Stimulated activated CD8-positive, alpha-beta memory T cell treated with anti-CD3 and anti-CD28 coated beads, Interleukin-7, amount 100 ng/mL, for 1 hour (primary cell): ENCODE measurements around the gene APOL2.
"Not testable (repeated sequence)": the region's sequence is repeated elsewhere in the genome, so short reads cannot be mapped to it uniquely, and the experiment has no call there.

Experiments used
- DNase-seq, 2 donors: peaks; one replicate each; pipeline ENCODE4 v3.0.0-alpha.2; 2020; ENCODE audit warnings: low read depth in 2 of 2

The APOL2 gene

DNA sequence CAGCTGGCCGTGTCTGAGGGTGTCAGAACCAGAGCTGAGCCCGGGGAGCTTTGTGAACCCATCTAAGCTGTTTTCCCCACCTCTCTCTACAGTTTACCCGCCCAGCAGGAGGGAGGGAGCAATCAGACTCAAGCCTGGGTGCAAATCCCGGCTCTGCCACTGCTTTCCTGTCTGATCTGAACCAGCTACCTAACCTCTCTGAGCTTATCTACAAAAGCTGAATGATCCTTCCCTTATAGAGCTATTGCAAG, 252 bp downstream of the APOL2 start:
- DNase-seq = no peak

DNA sequence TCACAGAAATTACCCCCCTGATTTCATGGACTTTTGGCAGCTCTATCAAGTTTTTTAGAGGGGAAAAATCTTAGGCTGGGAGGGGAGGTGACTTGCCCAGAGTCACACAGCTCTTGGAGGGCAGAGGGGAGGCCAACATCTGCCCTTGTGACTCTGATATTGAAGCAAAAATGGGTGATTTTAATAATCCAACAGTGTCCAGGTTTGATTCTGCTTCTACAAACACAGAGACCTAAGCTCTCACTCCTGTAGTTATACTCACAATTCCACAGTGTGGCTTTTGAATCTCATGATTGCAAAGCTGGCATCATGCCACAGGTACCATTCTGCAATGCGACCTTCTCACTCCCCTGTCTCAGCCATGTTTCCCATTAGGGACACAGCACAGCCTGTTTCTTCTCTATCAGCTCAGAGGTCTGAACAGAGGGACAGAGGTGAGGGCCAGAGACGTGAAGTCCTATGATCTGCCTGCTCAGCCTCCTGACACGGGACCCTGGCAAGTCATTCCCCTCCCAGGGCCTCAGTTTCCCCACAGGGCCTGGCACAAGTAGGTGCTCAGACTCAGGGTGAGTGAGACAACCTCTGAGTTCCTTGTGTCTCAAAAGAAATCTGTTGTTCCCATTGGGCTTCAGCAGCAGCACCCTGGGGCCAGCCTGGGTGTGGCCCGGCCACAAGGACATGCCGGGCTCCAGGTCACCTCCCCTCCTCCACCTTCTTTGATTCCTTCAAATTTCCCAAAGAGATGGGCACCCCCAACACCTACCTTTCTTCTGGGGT, 766 bp downstream of the APOL2 start:
- DNase-seq = no peak

DNA sequence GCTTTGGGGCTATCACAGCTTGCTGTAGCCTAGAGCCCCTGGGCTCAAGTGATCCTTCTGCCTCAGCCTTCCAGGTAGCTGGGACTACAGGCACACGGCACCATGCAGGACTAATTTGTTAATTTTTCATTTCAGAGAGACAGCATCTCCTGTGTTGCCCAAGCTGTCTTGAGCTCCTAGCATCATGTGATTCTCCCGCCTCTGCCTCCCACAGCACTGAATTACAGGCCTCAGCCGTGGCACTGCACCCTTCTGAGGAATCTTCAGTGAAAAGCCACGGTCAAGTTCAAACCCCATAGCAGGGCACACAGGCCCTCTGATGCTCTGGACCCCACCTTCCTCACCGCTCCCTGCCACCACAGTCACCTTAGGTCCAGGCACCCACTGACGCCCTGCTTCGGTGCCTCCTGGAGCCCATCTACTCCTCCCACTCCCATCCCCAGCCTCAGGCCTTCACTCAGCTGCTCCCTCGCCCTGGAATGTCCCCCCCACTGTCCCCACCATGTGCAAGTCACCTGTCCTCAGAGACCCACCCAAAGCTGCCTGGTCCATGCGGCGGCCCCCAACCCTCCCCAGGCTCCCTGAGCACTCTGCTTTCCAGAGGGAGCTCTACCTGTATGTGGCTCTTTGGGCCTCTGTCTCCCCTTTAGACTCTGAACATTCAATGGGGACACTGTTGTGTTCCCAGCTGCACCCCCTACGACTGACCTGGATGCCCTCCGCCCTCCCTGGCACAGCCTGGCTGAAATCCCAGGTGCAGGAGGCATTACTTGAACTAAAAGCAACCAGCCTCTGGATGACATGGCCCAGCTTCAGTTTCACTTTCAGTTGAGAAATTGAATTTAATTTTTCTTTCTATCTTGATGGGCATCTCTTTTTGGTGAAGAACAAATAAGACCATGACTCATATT, 1.6 kb downstream of the APOL2 start:
- no peak for DNase-seq

DNA sequence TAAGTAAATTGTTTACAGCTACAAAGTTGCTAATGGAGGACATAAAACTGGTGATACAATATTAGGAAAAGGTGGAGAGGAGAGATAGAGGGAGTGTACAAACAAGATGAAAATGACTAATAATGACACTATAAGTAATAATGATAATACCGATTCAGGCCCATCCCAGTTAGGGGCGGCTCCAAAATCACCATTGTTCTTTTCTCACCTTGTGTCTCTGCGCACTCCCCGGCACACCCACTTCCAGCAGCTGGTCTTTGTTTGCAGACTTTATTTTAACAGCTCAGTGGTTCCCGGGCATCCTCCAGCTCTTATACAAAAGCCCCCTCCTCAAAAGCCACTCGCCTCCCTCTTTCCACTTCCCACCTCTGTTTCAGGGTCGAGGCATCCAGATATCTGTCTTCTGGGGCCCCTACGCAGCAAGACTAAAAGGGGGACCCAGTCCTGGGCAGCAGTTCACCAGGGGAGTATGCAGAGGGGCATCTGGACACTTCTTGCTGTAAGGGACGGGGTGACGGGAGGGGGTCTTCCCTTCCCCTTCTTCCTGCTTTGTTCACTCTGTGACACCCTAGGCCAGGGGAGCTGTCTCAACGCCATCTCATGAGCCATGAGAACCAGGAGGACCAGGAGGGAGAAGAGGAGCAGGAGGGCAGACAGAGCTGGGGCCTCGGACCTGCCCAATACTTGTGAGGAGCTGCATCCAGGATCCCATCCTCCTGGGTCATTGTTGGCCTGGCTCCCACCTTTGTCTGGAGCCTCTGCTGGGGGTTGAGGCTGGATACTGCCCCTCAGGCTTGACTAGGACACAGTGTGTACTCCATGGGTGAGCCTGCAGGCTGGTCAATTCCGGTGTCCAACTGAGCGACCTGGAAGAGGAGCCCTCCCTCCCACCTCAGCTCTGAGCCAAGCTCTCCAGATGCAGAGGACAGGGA, 2.7 kb downstream of the APOL2 start:
- no peak for DNase-seq

DNA sequence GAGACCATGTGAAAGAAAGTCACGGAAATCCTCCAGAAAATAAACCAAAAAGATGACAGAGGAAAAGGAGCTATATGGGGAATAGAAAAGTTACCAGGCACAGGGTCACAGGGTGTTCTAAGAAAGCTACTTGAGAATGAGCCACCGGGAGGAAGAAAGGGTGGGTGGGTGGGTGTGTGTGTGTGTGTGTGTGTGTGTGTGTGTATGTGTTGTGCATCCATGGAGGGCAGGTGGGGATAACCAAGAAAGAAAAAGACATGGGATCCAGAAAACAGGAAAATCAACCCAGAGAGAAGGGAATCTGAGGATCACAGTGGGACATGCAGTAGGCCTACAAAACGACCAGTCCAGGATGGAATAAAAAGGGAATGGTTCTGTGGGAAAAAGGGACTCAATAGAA, 3.7 kb downstream of the APOL2 start:
- no peak for DNase-seq

DNA sequence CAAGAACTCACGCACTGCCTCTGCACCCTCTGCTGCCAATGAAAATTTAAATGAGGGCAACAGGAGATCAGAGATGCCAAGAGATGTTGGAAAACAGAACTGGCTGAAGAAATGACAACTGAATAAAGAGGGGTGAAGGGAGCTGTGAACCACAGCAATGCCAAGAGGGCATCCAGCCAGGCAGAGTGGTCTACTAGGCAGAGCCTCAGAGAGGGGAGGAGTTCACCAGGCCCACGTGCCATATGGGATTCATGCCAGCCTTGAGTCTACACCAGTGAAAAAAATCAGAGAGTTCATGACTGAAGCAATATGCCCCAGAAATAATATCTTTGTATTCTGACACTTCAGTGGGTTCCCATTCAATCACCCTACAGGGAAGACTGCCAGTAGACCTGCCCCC, 4.4 kb downstream of the APOL2 start:
- DNase-seq = no peak

DNA sequence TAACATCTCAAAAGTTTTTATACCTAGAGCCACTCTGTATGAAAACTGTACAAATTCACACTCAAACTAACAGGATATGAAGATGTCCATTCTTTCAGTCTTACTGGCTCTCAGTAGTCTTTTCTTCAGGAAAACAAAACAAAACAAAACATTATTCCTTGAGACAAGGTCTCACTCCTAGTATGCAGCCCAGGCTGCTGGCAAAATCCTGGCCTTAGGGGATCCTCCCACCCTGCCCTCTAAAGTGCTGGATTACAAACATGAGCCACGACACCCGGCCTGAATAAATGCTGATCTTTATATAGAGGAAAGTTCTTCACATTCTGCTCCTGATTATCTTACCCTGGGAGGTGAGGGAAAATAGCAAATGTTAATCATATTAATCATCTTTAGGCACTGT, 5.1 kb downstream of the APOL2 start:
- DNase-seq = no peak

DNA sequence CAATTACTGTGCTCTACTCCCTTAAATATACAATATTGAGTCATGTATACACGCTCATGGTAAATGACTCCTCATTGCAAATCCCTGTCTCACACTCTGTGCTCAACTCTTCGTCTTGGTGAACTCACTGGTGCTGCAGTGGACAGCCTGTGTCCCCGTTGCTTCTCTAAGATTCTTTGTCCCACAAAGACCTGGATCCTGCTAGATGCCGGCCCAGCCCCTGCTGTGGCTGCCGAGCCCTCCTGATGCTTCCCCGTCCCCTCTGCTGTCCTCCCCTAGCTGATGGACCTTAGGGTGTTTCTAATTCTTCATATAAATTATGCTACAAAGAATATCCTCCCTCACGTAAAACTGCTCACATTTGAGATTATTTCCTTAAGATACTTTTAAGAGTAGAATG, 5.5 kb downstream of the APOL2 start:
- DNase-seq = no peak

DNA sequence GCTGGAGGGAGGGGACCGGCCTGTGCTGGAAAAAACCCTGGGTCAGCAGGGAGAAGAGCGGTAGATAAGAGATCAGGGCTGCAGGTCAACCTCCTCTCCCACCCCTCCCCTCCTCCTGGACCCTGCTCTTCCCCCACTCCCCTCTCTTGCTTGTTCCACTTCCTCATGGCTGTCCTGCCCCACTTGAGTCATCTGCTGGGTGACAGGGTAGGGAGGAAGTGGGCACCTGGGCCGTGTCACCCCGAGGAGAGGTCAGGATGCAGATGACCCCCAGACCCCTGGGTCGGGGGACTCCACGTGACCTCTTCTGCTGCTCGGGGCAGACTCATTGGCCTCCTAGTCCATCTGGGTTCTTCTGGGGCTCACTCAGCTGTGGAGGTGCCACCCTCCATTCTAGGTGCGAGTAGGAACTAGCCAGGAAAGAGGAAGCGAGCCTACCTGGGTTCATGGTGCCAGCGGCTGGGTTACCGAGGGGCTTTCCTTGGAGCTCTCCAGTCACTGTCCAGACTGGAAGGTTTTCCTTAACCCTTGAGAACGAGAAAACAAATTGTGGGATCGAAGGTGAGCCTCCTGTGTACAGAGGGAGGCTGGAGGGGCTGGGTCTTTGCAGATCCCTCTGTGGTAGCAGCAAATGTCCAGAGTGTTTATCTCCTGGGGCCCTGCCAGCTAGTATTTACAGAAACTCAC, 6.5 kb downstream of the APOL2 start:
- DNase-seq = no peak

DNA sequence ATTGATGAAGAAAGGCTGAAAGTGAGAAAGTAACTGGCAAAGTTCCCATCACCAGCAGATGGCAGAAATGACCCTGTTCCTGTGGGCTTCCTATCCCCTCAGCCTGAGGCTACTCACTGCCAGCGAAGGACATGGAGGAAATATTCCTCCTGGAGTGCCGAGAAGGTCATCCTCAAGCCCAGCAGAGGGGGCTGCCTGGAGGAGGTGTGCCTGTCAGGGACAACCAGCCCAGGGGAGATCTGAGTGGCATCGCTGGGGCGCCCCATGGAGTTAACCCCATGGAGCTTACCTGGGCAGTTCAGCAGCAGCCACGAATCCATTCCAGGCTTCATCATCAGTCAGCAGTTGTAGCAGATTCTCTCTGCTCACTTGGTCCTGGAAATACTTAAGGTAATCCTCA, 8.3 kb downstream of the APOL2 start:
- not testable (repeated sequence) for DNase-seq

DNA sequence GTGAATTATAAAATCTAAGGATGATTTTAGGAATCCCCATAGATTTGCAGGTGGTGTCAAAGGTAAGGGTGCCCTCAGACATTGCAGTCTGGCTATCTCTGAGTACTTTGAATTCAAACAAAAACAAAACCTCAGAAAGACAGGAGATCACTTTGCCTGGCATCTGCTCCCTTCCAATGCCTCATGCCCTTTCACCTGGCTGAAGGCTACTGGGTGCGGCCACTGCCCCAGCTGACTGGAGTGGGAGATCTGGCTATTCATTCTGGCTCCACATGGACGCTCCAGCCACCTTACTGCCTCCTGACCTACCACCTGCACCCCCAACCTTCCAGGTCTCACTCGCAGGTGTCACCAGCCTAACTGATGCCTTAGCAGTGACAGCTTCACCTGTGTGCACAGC, 9.7 kb downstream of the APOL2 start:
- not testable (repeated sequence) for DNase-seq

DNA sequence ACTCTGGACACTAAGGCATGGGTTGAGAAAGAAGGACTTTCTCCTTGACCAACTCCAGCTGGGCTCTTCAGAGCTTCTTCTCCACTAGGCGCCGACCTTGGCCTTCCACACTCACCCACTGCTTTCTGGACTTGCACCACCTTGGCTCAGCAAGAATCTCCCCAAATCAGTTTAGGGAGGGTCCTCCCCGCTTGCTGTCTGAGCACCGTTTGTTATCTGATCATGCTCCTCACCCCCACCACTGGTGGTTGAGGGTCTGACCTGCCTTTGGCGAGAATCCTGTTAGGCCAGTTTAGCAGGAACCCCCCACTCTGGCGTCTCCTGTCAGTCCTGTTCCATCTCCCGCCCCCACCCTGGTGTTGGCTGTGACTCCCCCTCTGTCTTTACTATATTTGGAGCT, 10.4 kb downstream of the APOL2 start:
- DNase-seq = no peak

DNA sequence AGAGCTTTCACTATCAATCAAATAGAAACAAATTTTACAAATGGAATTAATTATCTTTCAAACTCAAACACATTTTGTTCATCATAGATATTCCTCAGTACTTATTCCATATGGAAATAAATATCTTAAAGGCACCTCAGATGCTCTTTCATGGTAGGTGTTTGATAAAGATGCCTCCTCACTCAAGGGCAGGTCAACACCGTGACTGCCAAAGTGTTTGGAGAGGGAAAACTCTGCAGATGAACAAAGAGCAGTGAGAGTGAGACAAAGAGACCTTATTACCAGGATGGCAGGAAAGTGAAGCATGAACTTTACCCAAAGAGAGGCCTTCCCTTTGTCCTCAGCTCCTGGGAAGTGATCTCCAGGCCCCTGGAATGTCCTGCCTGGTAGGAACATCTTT, 11.0 kb downstream of the APOL2 start:
- DNase-seq = not testable (repeated sequence)

DNA sequence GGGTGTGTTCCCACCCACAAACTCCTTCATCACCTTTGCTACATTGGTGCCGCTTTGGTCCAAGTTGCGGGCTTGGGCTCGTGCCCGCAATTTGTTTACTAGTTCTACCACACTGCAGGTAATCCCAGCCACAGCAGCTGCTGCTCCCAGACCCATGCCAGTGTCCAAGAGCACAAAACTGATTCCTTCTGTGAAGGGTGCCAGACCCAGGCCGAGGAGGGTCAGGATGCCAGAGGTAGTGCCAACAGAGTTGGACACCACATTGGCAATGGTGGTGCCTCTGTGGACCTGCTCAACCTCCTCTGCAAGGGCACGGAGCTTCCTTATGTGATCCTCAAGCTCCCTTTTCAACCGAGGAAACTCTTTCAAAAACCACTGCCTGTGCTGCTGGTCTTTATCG, 11.5 kb downstream of the APOL2 start:
- no peak for DNase-seq

DNA sequence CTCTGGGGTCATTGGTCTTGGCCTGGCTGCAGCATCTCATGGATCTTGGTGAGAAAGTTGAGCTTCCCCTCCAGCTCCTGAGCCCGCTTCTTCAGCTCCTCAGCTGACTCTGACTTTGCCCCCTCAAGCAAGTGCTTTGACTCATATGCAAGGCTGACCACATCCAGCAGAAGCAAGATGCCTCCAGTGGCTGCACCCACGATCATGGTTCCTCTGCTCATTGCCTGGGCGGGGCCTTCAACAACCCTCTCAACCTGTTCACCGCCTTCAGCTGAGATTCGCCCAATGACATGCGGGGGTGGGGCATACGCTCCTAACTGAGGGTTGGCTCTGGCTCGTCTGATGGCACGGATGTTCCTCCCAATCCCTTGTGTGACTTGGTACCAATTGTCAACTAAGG, 11.9 kb downstream of the APOL2 start:
- no peak for DNase-seq

DNA sequence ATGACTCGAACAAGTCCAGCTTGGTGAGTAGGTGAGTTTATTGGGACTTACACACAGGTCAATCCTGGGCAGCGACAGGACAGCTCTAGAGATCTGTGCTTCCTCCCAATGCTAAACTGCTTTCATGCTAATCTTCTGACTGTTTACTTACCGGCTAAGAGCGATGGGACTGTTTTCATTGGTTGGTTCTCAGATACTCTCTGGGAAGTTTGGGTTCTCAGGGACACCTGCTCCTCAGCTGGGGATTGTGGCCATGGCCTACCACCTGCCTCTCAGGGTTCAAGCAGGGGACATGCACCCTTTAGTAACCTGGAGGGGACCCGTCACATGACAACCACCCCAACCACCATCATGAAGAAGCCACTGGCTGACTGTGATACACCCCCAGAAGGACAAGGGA, 13.1 kb downstream of the APOL2 start:
- DNase-seq = no peak

DNA sequence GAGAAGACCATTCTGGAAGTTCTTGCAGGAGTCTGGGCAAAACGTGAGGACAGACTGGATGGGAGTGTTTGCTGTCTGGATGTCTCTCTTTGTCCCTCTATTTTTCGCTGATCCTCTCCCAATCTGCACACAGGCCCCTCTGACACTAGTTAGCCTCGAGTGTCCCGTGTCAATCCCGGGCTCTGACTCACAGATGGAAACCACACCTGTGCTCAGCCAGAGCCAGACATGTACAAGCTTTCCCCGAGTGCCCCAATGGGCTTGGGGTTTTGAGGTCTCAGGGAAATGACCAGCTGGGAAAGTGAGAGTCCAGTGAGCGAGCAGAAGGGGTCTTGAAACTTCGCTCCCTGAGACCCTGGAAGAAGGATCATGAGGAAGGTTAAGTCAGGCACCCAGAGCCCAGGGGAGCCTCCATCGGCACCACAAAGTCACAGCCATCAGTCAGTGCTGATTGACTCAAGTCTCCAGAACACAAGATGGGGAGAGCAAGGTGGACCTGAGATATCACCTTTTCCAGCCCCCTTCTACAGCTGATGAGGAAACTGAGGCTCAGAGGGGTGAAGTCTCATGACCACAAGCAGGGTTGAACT, 13.9 kb downstream of the APOL2 start:
- DNase-seq = no peak

DNA sequence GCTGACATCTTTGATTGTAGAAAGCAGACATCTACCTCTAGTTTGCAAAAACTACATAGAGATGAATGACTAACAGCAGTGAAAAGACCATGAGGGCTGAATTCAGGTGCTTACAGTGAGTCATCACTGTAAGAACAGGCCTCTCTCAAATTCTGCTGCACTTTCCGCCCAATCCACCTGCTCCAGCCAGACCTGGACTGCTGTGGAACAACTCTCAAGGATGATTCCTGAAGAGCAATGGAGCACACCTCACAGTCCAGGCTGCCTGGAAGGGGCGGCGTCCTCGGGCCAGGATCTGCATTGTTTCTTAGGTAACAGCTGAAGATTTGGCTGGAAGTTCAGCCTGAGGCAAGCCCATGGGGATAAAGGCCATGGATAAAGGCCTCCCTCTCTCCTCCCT, 15.1 kb downstream of the APOL2 start:
- no peak for DNase-seq

DNA sequence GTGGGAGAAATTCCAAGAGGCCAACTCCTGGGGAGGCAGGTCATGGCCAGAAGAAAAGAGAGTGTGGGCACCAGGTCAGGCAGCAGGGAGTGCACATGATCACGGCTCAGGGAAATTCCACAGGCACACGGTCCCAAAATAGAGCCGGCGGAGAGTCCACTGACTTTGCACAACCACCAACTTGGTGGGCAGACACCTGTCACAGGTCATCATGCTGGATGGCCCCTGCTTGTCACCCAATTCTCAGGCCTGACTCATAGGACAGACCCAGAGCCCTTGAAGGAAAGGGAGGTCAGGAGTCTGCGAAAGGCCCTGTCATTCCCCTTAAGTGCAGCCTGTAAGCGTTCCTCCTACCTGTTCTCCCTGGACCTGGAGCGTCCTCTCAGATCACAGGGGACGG, 15.8 kb downstream of the APOL2 start:
- no peak for DNase-seq

DNA sequence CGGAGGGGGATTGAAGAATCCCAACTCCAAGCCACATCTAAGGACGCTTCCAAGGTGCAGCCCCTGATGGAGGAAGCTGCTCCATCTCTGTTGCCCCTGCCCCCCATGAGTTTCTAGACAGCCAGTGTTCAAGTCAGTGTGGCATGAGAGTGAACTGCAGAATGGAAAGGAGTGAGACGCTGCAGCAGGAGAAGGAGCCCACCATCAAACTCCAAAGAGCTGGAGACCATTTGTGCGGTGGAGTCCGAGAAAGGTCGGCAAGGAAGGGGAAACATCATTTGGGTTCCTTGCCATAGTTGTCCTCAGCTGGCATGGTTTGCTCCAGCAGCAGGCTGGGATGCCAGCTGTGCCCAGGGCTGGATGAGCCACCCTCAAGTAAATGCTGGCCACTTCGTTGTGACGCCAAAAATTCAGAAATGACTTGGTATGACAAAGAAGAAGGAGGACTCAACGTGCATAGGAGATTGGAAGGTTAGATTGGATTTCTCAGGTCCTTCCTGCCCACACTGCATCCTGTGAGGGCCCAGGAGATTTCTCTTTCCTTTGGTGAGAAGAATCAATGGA, 16.4 kb downstream of the APOL2 start:
- no peak for DNase-seq
